Measurements from ENCODE around the gene RFC3.
A peak's percentile ranks its signal among the peaks of the same experiment; 100 is the strongest.
"Not testable (repeated sequence)": the region's sequence is repeated elsewhere in the genome, so short reads cannot be mapped to it uniquely, and the experiment has no call there.

The RFC3 gene

DNA sequence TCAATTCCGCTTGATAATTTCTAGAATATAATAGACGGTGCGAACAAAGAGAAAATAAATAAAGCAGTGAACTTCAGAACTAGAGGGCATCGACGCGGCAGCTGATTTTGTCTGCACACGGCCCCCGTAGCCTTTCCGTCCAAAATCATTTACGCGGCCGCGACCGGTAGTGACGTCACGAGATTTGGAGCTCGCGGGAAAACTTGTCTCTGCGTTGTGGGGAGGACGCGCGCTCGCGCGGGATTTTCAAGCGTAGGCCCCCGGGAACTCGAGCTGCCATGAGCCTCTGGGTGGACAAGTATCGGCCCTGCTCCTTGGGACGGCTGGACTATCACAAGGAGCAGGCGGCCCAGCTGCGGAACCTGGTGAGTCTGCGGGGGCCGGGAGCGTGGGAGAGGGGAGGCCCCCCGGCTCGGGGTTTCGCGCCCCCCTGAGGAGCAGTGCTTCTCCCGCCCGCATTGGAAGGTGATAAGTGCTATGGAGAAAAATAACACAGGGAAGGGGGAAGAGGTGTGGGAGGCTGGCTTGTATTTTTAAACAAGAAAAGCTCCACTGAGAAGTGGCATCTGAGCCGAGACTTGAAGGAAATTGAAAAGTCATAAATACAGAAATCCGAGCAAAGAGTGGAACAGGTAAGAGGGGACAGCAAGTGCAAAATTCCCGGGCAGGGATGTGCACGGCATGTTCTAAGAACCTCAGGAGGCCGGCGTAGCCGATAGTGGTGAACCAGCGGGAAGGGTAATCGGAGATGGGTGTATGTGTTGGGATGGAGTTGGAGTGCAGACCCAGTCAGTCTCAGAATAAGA is at the start of gene RFC3:
TSS of gene RFC3 (plus strand) at position 249 of the 806 bp plus-strand sequence. CDS start at position 279, 30 bp downstream.
- peak; percentile 84 for DNase-seq

DNA sequence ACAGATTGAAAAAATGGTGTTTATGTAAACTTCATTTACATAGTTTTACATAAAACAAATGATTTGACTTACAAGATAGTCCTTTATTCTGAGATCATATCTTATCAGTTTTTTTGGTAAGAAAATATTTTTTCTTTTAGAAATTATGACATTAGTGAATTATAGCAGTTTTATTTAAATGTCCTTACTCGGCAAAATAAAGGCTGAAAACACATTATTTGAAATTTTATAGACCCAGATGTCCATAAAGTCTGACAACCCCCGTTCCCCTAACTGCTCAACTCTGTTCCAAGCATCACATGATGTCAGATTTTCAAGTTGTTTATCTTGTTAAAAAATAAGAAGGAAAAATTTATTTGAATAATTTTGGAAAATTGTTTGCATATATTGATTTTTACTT is 46.7 kb upstream of the RFC3 start:
- DNase-seq, result no peak

- DNase-seq, result no peak
Measured at GRCh38 chr13:33773790-33774462, 44.0 kb upstream of the RFC3 start.

DNA sequence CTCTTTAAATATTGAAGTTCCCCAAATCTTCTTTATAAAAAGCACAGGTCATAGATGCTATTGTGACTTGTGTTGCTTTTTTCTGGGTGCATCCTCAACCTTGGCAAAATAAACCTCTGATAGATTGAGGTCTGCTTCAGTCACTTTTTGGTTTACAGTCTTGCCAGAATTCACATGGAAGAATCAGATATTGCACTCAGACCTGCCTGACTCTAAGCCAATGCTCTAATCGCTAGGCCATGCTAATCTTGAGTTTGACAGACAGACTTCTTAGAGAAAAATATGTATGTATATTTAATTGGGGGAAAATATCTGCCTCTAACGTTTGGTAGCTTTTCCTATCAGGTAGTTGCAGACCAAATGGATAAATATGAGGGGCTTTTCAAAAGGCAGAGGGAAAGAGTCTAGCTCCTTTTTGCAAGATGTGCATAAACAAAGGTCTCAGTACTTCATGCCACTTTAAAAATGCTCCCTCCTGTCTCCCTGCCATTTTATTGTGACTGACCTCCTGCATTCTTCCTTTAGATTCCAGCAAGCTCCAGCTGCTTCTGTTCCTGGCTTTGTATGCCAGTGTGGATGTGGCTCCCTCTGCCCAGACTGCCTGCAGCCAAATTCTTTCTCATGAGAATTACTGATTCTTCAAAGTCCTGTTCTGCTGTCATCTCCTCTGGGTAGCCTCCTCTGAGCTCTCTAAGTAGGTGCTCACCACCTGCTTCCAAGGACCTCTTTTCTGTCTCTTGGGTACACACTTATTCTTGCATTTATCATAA is 42.4 kb upstream of the RFC3 start:
- DNase-seq, result no peak

- no peak for DNase-seq
Measured at GRCh38 chr13:33776239-33776881, 41.6 kb upstream of the RFC3 start.

GRCh38 chr13:33782631-33783030 is 35.3 kb upstream of the RFC3 start:
- no peak for DNase-seq

- DNase-seq, result not testable (repeated sequence)
Measured at GRCh38 chr13:33783212-33783611, 34.7 kb upstream of the RFC3 start.

- DNase-seq, result no peak
Measured at GRCh38 chr13:33784738-33785137, 33.2 kb upstream of the RFC3 start.

- no peak for DNase-seq
Measured at GRCh38 chr13:33785384-33785783, 32.6 kb upstream of the RFC3 start.

DNA sequence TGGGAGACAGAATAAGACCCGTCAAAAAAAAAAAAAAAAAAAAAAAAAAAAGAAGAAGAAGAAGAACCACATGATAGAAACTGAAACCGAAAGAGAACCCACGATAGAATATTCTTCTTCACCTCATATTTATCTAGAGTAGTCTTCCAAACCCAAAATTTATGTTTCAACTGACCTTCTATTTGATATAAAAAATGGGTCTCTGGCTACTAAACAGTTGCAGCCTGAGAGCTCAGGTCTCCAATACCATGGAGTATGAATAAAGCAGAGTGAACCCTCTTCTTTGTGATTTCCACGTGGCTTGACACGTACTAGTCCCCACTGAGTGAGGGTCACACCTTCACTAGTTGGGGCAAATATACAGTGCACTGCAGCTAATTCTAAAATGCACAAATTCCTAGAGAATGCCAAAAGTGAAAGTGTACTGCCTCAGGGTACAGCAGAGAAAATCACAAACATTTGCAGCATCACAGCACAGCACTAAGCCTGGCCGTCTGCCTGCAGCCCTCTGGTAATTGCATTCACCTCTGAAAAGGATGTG is 30.8 kb upstream of the RFC3 start:
- DNase-seq, result no peak

- DNase-seq, result no peak
Measured at GRCh38 chr13:33789066-33789606, 28.8 kb upstream of the RFC3 start.

DNA sequence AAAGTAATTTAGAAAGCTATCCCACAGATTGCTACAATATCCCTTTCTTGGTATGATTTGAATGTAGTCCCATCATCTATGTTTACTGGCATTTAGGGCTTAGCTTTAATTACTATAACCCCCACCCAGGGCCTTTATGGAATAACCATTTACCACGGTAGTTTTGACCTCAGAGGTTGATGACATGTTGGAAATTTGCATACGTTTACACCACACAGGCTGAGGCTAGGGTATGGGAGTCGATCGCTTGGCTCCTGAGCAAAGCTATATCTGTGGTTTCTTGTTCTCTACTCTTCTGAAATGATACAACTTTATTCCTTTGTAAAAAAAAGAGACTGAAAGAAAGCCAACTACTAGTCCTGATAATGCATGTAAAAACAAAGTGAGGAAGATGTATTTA is 28.2 kb upstream of the RFC3 start:
- no peak for DNase-seq

DNA sequence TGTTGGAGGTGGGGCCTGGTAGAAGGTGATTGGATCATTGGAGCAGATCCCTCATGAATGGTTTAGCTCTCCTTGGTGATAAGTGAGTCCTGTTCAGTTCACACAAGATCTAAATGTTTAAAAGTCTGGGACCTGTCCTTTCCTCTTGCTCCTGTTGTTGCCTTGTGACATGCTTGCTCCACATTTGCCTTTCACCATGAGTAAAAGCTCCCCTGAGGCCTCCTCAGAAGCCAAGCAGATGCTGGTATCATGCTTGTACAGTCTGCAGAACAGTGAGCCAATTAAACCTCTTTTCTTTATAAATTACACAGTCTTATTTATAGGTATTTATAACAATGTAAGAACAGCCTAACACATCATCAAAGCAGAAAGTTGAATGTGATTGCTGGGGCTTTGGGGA is 24.2 kb upstream of the RFC3 start:
- DNase-seq, result peak; percentile 24

DNA sequence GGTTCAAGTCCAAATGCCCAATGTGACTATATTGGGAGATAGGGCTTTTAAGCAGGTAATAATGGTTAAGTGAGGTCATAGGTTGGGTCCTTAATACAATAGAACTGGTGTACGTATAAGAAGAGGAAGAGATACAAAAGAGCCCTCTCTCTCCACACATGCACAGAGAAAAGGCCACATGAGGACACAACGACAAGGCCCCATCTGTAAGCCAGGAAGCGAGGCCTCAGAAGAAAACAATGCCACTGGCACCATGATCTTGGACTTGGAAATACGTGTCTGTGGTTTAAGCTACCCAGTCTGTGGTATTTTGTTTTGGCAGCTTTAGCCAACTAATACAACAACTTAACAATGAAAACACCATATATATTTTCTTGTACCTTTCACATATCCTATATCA is 23.4 kb upstream of the RFC3 start:
- no peak for DNase-seq

DNA sequence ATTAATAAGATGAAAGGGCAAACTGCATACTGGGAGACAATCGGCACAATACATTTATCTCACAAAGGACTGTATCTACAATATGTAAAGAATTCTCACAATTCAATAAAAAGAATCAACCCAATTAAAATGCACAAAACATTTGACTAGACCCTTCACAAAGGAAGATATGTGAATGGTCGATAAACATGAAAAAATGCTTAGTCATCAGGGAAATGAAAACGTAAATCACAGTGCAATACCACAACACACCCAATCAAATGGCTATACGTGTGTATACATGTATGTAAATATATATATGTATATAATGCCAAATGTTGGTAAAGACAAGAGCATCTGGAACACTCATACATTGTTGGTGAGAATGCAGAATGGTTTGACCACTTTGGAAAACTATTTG is 21.9 kb upstream of the RFC3 start:
- DNase-seq, result no peak

GRCh38 chr13:33797622-33798021 is 20.3 kb upstream of the RFC3 start:
- no peak for DNase-seq

GRCh38 chr13:33798023-33798422 is 19.9 kb upstream of the RFC3 start:
- no peak for DNase-seq

DNA sequence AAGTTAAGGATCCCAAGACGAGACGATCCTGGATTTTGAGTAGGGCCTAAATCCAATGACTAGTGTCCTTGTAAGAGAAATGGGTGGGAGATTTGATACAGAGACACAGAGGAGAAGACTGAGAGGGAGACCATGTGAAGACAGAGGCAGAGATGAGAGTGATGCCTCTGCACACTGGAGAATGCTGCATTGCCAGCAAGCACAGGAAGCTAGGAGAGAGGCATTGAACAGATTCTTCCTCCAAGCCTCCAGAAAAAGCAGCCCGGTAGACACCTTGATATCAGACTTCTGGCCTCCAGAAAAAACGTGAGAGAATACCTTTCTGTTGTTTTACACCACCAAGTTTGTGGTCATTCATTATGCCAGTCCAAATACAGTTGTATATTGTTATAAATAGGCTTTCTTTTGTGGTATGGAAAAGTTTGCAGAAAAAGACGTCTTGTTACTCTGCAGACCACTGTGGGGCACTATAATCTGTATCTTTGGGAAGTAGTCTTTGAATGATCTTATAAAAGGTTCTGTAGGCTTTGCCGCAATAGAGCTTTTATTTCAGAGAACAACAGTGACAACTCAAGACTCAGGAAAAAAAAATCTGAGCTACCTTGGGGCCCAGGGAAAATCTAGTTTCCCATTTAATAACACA is 17.9 kb upstream of the RFC3 start:
- DNase-seq, result peak; percentile 2

DNA sequence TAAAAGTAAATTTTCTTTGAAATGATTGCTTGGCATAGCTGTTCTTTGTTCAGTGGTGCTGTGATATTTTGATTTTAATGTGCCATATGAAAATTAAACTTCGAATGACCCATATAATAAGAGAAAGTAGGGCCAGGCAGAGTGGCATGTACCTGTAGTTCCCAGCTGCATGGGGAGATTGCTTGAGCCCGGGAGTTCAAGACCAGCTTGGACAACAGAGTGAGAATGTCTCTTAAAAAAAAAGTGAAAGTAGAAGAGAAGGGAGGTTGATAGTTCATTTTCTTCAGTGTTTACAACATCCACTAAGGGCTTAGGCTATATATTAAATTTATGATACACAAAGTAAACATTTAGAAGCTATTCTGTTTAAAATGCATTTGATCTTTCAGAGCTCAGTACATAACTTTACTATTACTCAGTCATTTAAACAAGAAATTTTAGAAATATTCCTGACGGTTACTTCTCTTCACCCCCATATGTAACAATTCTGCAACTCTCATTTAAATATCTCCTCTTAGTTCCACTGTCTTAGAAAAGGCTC is 17.2 kb upstream of the RFC3 start:
- no peak for DNase-seq

DNA sequence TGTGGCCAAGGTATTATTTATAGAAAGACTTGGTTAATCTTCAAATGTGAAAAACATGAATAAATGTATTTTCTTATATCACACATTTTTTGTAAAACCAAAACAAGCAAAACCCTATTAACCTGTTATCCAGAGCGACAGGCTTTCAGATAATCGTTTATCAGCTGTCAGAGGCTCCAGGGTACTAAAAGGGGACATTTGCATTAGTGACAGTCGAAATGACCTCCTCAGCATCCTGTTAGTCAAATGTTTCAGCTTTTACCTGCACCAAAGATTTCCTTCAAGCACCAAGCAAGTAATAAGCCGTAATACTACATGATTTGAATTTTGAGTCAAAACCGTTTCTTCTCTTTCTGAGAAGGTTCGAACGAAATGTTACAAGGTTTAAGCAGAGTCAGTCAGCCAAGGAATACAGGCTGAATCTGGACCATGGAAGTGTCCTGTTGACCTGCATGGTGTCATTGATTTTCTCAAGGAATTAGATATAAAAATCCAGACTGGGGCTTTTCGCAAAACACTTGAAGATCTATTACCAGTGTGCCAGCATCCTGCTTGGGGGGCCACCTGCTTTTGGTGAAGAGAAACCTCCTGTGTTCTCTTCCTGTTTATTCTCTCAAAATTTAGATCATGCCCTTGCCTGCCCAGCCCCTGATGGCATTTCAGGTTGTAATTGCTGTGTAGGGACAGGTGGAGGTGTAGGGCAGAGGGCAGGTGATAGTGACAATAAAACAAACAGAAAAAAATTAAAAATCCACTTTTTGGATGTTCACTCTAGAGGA is 11.3 kb upstream of the RFC3 start:
- no peak for DNase-seq

- not testable (repeated sequence) for DNase-seq
Measured at GRCh38 chr13:33812829-33813228, 5.1 kb upstream of the RFC3 start.

All from NCI-H2171 treated with DMSO at 0.1 percent for 48 hours (cell line).